ENCODE data around the gene ARMC2.

DNA sequence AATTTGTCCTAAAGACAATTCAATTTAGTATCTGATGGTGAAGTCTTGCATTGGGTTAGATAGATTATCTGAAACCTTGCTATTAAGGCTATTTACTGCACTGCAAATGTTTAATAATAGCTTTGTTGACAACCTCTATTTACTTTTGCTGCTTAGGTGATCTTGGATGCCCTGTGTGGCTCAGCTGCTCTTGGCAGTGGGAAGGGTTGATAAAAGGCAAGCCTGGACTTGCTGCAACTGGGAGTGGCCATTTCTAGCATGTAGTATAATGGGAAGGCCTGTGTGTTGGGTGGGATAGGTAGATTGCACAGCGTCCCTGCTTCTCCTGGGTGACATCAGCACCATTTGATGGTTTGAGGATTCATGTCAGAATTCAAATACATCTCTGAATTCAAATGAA, 49.1 kb downstream of the ARMC2 start:
- TF ChIP-seq, protein P1, sequence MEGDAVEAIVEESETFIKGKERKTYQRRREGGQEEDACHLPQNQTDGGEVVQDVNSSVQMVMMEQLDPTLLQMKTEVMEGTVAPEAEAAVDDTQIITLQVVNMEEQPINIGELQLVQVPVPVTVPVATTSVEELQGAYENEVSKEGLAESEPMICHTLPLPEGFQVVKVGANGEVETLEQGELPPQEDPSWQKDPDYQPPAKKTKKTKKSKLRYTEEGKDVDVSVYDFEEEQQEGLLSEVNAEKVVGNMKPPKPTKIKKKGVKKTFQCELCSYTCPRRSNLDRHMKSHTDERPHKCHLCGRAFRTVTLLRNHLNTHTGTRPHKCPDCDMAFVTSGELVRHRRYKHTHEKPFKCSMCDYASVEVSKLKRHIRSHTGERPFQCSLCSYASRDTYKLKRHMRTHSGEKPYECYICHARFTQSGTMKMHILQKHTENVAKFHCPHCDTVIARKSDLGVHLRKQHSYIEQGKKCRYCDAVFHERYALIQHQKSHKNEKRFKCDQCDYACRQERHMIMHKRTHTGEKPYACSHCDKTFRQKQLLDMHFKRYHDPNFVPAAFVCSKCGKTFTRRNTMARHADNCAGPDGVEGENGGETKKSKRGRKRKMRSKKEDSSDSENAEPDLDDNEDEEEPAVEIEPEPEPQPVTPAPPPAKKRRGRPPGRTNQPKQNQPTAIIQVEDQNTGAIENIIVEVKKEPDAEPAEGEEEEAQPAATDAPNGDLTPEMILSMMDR (IDR thresholded peaks at IDR 0.05), result no peak
- TF ChIP-seq EZH2phosphoT487 (IDR thresholded peaks at IDR 0.05) (no peak), EZH2 (IDR thresholded peaks at IDR 0.05) (no peak)
